CD4-positive, alpha-beta T cell treated with Interferon alpha-2 for 1 hour (primary cell): ENCODE data around the gene NLGN3.

Experiments
- DNase-seq, 2 donors: peaks; one replicate each; pipeline ENCODE4 v3.0.0-alpha.2; 2020 to 2022

The NLGN3 gene

DNA sequence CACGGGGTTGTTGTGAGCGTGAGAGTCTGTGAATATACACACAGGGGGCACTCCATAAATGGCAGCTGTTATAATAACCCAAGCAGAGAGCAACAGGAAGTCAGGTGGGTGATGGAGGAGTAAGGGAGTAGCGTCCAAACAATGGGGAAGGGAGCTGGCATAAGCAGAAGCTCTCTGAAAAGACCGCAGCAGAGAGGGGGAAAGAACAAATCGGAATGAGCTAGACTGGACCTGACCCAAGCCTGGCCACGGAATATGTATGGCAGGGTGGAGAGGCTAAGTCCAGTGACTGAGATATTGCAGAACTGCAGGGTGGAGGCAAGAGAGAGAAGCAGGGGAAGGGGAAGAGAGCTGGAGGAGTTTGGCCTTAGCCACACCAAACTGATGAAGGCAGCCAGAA lies 71.8 kb downstream of the NLGN3 start:
- no peak for DNase-seq

DNA sequence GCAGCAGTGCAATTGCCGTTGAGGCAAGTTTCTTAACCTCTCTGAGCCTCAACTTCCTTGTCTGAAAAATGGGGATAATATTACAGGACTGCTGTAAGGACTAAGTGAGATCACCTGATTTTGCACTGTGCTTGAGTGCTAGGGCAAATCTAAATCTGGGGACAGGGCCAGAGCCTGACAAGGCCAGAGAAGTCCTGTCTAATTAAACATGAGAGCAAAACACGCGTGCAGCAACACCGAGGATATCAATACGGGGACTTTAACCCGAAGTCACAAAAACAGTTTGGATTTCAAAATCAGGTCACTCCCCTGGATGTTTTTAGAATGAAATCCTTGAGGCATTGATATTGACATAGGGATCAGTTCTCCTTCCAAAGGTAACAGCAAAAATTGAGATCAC lies 72.7 kb downstream of the NLGN3 start:
- no peak for DNase-seq
